NOMO-1 treated with DMSO at 0.1 percent for 48 hours (cell line): ENCODE measurements around the gene FIBP.

ENCODE experiments used
- DNase-seq: peaks from one replicate; lab custom pipeline; 2025; ENCODE audit not compliant: unreplicated experiment; lab: John Stamatoyannopoulos, UW

Gene FIBP

GRCh38 chr11:65871811-65872548 lies 16.3 kb downstream of the FIBP start:
- no peak for DNase-seq

GRCh38 chr11:65870706-65871681 lies 17.3 kb downstream of the FIBP start:
- DNase-seq, result no peak

GRCh38 chr11:65870307-65870658 lies 18.0 kb downstream of the FIBP start:
- DNase-seq, result no peak

DNA sequence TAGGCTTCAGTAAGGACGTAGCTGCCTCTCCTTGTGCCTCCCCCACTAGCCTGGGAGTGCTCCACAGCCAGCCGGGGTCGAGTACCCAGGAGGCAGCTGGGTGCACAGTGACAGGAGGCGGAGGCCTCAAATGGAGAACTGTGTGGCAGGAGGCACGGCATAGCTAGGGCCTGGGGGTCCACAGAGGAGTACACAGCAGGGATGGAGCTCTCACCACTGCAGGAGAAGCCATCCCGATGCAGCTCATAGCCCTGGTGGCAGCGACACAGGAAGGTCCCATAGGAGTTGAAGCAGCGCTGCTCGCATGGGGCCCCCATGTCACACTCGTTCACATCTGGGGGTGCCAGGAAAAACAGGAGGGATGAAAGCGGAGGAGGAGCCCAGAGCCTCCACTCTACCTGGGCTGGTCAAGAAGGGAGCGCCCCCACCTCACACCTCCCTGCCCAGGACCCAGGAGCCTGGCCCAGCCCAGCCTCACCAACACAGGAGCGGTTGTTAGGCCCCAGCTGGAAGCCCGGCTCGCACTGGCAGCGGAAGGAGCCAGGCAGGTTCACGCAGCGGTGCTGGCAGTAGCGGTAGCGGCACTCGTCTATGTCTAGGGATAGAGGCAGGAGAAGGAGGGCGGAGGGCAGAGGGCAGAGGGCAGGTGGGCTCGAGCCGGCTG lies 18.5 kb downstream of the FIBP start:
- no peak for DNase-seq

DNA sequence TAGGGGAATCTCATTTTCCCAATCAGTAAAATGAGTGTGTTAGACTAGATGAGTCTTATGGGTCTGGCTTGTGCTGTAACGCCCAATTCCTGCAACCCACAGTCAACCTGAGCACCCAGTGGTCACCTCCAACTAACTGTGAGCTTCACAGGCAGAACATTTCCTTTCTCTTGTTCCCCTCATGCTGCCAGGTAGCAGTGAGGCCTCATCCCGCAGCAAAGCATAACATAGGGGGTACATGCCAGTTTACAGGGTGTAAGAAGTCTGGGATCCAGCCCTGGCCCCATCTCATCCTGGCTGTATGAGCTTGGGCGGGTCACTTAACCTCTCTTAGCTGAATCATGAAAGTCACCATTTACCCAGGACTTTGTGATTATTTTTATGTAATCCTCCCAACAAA lies 19.4 kb downstream of the FIBP start:
- no peak for DNase-seq

DNA sequence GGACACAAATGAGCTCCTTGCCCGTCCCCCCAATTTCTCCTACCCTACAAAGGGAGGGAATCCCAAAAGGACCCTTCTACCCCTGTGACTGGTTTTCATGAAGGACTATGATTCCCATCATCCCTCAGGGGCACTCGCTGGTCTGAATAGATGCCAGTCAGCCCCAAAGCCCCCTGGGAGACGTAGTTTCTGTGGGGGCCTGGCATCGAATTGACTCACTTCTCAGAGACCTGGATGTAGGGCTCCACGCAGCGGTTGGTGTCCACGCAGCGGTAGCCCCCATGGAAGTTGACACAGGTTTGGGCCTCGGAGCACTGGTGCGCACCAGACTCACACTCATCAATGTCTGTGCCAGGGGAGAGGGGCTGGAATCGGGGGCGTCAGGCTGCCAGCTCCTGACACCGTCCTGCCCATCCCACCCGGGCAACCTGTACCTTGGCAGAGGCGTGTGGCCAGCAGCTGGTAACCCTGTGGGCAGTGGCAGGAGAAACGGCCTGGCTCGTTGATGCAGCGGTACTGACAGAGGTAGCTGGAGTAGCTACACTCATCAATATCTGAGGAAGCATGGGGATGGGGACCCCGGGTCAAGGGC lies 20.1 kb downstream of the FIBP start:
- DNase-seq, result no peak

GRCh38 chr11:65867284-65868071 lies 20.8 kb downstream of the FIBP start:
- no peak for DNase-seq

DNA sequence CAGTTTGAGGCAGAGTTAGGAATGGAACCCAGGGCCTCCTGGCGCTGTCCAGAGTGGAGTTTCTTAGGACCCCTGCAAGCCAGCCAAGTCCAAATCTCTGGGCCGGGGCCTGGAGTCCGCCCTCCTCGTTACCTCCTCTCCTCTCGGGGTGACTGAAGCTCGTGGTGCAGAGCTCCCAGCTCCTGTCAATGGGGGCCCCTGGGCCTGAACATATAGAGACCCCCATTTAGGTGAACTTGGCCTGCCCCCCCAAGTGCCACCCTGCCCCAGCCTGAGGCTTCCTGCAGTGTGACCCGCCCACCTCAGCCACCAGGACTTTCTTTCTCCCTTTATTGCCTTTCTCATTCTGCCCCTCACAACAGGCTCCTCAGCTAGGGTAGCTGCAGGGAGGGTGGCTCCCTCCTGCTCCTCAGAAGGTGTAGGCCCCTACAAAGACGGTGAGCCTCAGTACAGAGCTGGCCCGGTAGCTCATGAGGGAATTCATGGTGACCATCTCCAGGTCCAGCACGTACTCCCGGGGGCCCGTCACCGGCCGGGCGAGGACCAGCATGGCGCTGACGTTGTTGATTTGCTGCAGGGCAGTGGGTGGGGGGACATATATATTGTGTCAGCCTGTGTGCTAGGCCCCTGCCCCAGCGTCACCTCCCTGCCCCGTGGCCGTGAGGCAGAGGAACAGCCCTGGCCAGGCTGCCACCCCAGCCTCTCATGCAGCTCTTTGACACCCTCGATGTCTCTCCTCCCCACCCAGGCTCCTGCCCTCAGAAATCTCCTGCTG lies 21.6 kb downstream of the FIBP start:
- DNase-seq, result no peak

DNA sequence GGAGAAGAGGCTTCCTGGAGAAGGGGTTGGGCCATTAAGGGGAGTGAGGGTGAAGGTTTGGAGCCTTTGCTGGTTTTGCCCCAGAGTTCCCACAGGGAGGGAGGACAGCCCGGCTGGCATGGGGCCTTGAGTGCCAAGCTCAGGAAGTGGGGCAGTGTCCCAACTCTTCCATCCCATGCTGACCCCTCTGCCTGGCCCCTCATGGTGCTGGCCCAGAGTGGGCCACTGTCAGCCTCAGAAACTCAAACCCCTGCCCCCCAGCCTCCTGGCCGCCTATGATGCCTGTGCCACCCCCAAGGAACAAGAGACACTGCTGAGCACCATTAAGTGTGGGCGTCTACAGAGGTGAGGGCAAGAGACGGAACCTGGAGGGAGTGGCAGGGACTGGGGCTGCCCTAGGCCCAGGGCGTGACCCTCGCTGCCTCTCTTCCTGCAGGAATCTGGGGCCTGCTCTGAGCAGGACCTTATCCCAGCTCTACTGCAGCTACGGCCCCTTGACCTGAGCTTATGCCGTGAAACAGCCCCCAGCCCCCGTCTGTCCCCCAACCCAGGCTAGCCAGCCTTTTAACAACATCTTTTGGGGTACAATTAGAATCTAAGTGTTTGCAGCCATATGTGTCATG lies 22.6 kb downstream of the FIBP start:
- DNase-seq, result no peak

DNA sequence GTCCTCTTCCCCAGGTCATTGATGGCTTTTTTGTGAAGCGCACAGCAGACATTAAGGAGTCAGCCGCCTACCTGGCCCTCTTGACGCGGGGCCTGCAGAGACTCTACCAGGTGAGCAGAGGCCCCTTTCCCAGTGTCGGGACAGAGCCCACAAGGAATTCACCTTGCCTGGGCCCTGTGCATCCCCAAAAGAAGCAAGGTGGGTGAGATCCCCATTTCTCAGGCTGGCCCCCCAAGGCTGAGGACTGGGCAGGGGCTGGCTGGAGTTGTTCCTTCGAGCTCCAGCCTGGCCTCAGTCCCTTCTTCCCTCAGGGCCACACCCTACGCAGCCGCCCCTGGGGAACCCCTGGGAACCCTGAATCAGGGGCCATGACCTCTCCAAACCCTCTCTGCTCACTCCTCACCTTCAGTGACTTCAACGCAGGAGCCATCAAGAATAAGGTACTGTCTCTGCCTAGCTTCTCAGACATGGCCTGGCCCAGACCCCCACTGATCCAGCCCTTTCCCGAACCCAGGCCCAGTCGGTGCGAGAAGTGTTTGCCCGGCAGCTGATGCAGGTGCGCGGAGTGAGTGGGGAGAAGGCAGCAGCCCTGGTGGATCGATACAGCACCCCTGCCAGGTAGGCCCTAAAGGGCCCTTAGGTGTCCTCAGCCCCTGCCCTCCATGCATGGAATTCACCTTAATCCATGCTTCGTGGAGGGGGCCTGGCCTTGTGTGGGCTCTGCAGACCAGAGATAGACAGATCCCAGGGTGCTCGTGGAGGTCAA lies 23.4 kb downstream of the FIBP start:
- no peak for DNase-seq

DNA sequence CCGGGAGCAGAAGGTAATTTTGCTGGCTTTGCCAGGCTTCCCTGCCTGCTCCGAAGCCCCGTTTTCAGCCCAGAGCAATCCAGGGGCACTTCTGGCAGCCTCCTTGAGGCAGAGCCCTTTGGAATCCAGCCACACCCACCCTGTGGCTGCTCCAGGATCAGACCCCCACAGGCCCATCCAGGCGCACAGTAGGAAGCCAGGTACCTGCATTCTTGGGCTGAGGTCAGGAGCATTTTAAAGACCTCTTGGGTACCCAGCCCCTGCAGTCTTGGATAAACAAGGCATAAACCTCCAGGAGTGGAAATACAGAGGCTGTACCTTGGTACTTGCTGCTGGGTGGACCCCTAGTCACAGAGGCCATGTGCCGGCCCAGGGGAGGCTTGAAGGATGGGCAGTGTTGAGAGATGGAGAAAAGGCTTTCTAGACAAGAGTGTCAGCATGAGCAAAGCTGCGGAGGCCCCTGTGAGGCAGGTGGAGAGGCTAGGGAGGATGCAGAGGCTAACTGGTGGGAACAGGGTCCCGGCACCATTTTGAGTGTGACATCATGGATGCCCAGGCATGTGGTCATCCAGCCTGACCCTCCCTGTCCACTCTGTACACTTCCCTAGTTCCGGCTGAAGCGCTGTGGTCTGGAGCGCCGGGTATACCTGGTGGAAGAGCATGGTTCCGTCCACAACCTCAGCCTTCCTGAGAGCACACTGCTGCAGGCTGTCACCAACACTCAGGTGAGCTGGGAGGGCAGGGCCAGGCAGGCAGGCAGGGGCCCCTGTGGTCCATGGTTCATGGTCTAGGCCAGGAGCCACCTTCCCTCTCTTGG lies 24.2 kb downstream of the FIBP start:
- DNase-seq, result no peak

DNA sequence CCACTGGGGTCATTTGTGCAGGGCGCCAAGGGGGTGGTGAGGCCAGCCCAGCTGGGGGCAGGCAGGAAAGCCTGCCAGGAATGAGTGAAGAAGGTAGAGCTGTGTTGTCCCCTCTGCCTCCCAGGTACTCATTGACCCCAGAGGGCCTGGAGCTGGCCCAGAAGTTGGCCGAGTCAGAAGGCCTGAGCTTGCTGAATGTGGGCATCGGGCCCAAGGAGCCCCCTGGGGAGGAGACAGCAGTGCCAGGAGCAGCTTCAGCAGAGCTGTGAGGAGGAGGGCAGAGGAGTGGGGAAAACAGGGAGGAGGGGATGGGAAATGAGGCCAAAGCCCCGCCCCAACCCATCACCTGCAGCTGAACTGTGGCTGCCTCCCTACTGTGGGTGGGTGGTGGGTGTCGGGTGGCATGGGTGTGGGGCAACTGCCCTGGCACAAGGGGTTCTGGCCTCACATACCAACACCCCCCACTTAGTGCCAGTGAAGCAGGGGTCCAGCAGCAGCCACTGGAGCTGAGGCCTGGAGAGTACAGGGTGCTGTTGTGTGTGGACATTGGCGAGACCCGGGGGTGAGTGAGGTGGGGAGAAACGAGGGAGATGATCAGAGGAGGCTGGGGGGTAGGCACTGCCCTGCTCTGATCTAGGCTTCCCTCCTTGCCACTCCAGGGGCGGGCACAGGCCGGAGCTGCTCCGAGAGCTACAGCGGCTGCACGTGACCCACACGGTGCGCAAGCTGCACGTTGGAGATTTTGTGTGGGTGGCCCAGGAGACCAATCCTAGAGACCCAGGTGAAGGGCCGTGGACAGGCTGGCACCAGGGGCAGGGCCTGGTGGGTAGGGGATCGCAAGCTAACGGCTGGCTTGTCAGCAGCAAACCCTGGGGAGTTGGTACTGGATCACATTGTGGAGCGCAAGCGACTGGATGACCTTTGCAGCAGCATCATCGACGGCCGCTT lies 25.1 kb downstream of the FIBP start:
- DNase-seq, result no peak

- DNase-seq, result no peak
These were observed 26.0 kb downstream of the FIBP start for GRCh38 chr11:65862191-65862735.

DNA sequence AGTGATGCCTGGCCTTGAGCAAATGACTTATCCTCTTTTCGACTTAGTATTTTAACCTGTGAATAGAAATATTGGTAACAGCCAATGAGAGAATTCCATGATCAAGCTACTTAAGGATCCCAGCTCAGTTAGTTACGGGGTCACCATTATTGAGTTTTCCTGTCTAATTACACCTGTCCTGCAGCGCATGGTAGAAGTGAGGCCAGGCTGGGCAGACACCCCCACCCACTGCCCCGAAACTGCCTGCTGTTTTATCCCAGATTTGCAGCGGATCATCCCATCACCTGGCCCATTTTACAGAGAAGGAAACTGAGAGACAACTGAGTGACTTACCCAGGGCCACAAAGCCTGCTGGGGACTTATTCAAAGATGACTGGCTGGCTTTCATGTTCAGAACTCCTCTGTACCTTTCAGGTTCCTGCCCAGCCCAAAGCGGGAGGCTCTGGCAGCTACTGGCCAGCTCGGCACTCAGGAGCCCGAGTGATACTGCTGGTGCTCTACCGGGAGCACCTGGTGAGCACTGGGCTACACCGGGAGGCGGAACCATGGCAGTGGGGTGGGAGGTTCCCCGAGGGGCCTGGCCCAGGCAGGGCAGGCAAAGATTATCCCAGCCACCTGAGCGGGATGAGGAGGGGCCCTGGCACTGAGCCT lies 26.6 kb downstream of the FIBP start:
- no peak for DNase-seq

GRCh38 chr11:65861165-65861505 lies 27.1 kb downstream of the FIBP start:
- no peak for DNase-seq
